Sciatic nerve (tissue), 2 donors: Measurements from ENCODE around the gene MUC6. TPM values are rescaled to one million over a fixed set of nuclear protein-coding genes. Genes with fewer than 3 reads are reported as not detected.
A peak's percentile ranks its signal among the peaks of the same experiment; 100 is the strongest.

Experiments used
- ATAC-seq: fragments of 200-7000 bp; cut with Tn5 transposase; one replicate; pipeline ENCODE4 v1.9.1; 2020; ENCODE audit warnings: mild to moderate bottlenecking, moderate library complexity
- DNase-seq: peaks from one replicate; pipeline ENCODE4 v3.0.0-alpha.2; 2020; ENCODE audit warnings: low spot score
- intact Hi-C: fragments of 100-400 bp; cut with DNase I; formaldehyde crosslinking; loops from one replicate; pipeline ENCODE4 v1.14.2; 2022
- total RNA-seq: library from RNA; stranded (reverse); fragmentation: NEBNext Ultra II Directional; extraction: Animal tissue kit (Norgen Biotek cat#: 25700); gene quantifications from one replicate; pipeline ENCODE4 v1.2.1, GENCODE V29; 2021
- donor health status: DM: no; HTN: no; CAD: no.
- donor health status: DM: no; HTN: no; CAD: no.

MUC6 gene
- total RNA-seq, 1 donor from 2014 or later: not detected

- ATAC-seq (no peak), DNase-seq (no peak)
- intact Hi-C loops: no loop called here
These were observed 21.5 kb downstream of the MUC6 start for GRCh38 chr11:1015064-1015463.

GRCh38 chr11:1014276-1014675 is 22.2 kb downstream of the MUC6 start:
- DNase-seq: no peak
- intact Hi-C loops: no loop called here
- no peak for ATAC-seq

GRCh38 chr11:1013631-1013935 is 22.9 kb downstream of the MUC6 start:
- DNase-seq (no peak), ATAC-seq (no peak)
- intact Hi-C loops: no loop called here

DNA sequence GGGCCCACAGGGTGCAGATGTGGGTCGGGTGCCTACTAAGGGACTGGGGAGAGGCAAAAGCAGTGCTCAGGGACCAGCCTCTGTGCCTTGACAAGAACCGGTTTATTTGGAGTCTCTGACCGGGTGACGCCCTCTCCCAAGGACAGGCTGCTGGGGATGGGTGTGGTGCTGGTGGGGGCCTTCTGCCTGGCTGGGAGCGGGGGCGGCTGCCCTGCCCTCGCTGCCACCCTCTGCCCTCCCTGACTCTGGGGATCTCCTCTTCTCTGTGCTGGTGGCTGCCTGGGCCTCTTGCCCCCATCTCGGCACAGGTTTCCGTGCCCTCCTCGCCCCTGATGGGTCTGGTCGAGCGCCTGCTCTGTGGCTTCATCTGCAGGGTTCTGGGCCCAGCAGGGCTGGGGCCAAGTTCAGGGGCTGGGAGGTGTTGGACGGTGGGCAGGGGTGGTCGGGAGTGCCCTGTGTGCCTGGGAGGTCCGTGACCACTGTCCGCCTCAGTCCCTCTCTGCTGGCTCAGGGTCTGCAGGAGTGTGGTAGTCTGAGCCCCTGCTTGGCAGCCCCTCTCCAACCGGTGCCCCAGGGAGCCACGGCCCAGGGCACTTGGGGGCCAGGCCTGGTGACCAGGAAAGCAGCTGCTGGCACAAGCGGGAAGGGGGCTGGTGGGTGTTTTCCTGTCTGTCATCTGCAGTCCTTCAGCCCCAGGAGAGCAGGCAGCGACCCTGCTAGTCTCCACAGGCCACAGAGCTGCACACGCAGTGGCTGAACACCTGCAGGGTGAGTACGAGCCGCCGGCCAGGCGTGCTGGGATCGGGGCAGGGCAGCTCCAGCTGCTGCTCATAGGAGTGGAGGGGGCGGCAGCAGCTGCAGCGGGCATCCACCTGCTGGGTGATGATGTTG is 23.5 kb downstream of the MUC6 start:
- intact Hi-C loops: no loop called here
- ATAC-seq (no peak), DNase-seq (no peak)

GRCh38 chr11:1012291-1012690 is 24.2 kb downstream of the MUC6 start:
- ATAC-seq (no peak), DNase-seq (no peak)
- intact Hi-C loops: no loop called here

- intact Hi-C loops: no loop called here
- ATAC-seq (no peak), DNase-seq (no peak)
These were observed 25.2 kb downstream of the MUC6 start for GRCh38 chr11:1011320-1011698.

- ATAC-seq: no peak
- intact Hi-C loops: no loop called here
- DNase-seq: no peak
These were observed 25.8 kb downstream of the MUC6 start for GRCh38 chr11:1010551-1011319.

- intact Hi-C loops: no loop called here
- no peak for ATAC-seq
- DNase-seq: no peak
These were observed 26.5 kb downstream of the MUC6 start for GRCh38 chr11:1009991-1010390.

DNA sequence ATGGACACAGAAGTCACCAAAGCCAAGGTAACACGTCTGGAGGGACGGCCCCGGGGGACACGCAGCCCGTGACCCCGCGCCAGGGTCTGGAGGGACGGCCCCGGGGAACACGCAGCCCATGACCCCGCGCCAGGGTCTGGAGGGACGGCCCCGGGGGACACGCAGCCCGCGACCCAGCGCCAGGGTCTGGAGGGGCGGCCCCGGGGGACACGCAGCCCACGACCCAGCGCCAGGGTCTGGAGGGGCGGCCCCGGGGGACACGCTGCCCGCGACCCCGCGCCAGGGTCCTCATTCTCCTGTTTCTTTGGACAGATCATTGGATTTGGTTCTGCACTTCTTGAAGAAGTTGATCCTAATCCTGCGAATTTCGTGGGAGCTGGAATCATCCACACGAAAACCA is 27.1 kb downstream of the MUC6 start:
- ATAC-seq (no peak), DNase-seq (no peak)
- intact Hi-C loops: no loop called here

DNA sequence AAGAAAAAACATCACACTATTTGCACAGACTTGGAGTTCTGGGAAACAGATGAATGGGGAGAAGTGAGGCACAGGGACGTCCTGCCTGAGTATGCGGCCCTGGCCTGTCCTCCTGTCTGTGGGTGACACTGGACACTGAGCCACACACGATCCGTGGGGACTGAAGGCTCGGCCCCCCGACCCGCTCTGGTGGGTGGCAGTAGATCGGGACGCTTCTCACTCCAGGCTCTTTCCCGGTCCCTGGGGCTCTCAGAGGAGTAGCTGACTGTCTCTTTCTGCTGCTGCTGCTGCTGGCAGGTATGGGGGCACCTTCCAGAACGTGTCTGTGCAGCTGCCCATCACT is 27.7 kb downstream of the MUC6 start:
- intact Hi-C loops: no loop called here
- ATAC-seq (no peak), DNase-seq (no peak)

DNA sequence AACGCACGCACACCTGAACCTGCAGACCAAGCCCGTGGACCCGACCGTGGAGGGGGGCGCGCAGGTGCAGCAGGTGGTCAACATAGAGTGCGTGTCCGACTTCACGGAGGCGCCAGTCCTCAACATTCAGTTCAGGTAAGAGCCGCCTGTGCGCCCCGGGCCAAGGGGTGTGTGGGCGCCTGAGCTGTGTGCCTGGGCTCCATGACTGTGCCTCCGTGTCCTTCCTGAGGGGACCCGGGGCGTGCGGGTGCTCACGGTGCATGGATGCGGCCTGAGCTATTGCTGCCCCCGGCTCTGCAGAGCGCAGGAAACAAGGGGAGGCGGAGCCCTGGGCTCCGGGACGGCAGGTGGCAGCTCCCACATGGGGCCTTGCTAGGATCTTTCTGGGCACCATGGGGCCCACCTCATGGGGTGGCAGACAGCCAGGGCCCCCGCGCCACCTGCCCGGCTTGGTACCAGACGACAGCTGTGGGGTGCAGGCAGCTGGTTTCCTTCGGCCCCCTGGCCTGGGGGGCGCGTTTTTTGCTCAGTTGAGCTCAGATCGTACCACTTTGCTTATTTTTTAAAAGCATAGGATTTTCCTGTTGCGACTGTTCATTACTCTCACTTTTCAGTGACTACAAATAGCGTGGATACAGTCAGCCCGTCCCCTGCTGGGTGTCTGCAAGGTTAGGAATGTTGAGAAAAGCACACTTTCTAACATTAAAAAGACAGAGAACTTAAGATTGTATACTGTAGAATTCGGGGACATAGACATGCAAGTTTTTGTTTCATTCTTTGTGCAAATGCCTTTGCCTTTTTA is 28.3 kb downstream of the MUC6 start:
- ATAC-seq (no peak), DNase-seq (no peak)
- intact Hi-C loops: no loop called here

DNA sequence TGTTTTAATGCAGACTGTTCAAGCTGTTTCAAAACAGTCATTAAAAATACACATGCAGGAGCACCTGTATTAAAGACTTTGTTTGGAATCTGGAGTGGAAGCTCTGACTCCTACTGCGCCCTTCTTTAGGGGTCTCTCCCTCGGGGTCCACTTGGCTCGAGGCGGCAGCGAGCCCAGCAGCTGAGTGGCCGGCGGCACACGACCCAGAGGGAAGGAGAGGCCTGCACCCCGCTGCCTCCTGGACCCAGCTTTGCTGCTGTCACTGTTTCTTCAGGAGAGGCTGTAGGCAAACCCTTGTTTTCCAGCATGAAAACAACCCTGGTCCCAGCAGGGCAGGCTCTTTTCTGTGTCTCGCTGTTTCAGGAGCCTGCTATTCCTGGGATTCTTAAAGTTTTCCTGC is 29.2 kb downstream of the MUC6 start:
- intact Hi-C loops: no loop called here
- DNase-seq (no peak), ATAC-seq (no peak)

DNA sequence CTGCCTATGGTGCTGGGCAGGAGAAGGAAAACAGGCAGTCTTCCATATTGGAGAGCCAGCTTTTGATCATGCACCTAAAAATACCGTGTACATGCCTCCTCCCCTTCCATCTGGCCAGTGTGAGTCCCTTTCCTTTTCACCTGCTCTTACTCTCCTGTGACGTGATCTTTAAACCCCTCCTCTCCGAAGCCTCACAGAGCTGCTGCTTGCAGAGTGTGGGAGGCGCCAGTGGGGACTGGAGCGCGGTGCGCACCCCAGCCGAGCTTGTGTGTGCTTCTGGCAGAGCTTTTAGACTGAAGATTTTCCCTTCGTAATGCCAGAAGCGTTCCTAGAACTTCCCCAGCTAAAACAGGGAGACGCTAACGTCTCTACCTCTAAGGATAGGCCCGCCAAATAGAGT is 29.8 kb downstream of the MUC6 start:
- no peak for ATAC-seq
- no peak for DNase-seq
- intact Hi-C loops: no loop called here

GRCh38 chr11:1005928-1006327 is 30.6 kb downstream of the MUC6 start:
- DNase-seq (no peak), ATAC-seq (peak; percentile 72)
- intact Hi-C loops: no loop called here

- no peak for DNase-seq
- intact Hi-C loops: no loop called here
These were observed 33.4 kb downstream of the MUC6 start for GRCh38 chr11:1003159-1003558.

GRCh38 chr11:1002406-1002984 is 34.0 kb downstream of the MUC6 start:
- ATAC-seq: no peak
- intact Hi-C loops: no loop called here

More at GRCh38 chr11:1003159-1003558, 33.4 kb downstream of the MUC6 start:
- ATAC-seq: no peak

GRCh38 chr11:1001617-1002405 is 34.7 kb downstream of the MUC6 start:
- intact Hi-C loops: no loop called here
- no peak for DNase-seq
- no peak for ATAC-seq

More at GRCh38 chr11:1002406-1002984, 34.0 kb downstream of the MUC6 start:
- DNase-seq: no peak

DNA sequence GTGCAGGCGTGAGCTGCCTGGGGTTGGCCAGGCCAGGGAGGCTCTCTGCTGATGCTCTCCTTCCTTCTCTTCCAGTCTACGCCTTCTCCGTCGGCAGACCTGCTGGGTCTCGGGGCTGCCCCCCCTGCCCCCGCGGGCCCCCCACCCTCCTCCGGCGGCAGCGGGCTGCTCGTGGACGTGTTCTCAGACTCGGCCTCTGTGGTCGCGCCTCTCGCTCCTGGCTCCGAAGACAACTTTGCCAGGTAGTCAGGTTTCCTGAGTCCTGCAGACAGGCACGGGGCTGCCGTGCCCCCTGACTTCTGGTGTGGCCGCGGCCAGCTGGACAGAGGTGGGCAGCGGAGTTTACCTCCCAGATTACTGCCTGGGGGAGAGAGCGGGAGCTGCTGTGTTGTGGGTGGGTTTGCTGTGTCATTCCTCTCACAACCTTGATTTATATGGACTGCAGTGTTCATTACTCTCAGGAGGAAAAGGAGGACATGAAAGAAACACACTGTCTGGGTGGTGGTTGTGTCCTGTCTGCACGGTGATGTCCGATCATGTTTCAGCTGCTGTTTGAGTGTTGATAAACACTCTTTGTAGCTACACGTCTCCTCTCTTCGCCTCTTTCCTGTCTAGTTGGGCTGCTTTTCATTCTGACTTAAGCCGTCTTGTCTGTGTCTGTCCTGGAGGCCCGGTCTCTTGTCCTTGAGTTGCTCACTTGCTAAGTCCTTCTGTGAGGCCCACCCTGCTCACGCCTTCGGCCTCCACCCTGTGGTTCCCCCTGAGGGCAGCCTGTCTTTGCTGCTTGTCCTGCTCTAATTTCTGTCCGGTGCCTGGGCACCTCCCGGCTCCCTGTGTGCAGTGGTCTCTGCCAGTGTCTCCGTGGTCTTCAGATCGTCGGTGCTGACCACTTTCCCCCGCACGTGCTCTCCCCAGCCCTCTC is 35.9 kb downstream of the MUC6 start:
- ATAC-seq: no peak
- DNase-seq: no peak

More for the DNA sequence above, 35.9 kb downstream of the MUC6 start:
- intact Hi-C loops: no loop called here
